T-helper 9 cell (primary cell): ENCODE data around the gene KLK8.

Experiments
- DNase-seq: peaks from one replicate; pipeline ENCODE4 v3.0.0-alpha.2; 2020
- total RNA-seq, 2 donors: gene quantifications; one replicate each; lab custom pipeline; 2026; lab: John Stamatoyannopoulos, UW

KLK8 gene
- 0 reads per million in 2 donors for total RNA-seq

- no peak for DNase-seq
Observed at GRCh38 chr19:51001515-51001914, at the start of gene KLK8. Gene KLK8, minus strand, starts transcription at chr19:51001604. Its CDS starts 437 bp downstream, at chr19:51001167.

DNA sequence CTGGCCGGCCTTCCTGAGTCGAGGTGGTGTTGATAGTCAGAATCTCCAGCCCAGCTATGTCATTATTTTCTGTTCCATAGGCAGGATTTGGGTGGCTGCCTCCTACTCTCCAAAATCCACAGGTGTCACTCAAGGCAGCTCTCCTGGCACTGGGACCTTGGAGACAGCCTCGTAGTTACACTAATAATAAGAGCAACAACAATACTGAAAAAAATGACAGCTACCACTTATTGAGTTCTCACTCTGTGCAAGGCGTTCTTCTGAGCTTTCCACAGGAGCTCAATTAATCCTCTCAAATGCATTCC, 45.6 kb upstream of the KLK8 start:
- DNase-seq = no peak

DNA sequence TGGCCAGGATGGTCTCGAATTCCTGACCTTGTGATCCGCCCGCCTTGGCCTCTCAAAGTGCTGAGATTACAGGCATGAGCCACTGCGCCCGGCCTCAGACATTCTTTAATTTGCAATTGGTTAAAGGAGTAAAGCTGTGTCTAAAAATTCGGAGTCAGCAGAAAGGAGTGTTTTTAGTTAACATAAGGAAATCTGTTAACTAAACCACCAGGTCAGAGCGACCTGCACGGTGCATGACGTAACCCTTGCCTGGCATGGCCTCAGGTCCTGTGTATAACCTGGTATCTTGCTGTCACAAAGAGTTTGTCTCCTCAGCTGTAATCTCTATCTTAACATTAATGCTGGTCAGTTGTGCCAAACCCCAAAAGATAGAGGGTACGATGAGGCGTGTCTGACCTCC, 42.9 kb upstream of the KLK8 start:
- DNase-seq = no peak

DNA sequence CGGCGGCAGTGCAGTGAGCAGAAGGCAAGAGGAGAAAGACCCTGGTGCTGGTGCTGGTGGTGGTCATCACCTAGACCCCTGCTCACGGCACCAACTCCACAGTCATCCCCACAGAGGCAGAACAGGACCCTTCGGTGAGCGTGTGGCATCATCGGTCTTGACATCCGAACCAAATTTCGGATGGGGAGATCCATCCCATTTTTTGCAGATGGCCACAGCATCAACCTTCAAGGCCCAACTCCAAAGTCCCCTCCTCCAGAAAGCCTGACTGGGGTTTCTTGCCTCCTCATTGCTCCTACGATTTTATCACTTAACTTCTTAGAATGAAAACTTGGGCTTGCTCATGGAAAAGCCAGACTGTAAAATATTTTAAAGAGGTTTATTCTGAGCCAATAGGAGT, 42.1 kb upstream of the KLK8 start:
- DNase-seq = no peak

DNA sequence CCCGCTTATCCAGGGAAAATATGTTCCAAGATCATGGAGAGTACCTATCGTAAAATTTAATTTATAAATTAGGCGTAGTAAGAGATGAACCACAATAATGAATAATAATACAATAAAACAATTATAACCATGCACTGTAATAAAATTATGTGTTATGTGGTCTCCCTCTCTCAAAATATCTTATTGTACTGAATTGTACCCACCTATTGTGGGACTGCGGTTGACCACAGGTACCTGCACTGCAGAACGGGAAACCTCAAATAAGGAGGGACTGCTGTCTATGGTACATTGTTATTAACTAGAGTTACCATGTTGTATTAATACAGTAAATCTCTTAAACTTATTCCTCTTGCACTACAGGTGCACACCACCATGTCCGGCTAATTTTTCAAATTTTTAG, 38.7 kb upstream of the KLK8 start:
- no peak for DNase-seq

DNA sequence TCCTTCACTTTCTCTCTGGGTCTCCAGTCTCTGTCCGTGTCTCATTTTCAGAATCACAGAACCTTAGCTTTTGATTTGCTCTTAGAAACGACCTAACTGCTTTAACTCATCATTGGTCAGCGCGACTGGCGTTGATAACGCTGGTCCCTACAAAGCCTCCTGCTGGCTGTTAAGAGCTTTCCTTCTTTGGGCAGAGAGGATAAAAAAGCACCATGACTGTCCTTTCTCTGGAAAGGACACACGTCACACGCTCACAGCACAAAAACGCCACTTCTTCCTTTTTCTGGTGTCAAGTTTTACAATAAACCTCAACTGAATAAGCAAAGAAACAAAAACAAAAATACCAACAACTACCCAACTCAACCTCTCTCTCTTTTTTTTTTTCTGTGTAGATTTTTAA, 35.1 kb upstream of the KLK8 start:
- DNase-seq = no peak

- no peak for DNase-seq
Observed at GRCh38 chr19:51034704-51035103, 33.3 kb upstream of the KLK8 start, which contains the start of gene KLK12. Gene KLK12, minus strand, starts transcription at chr19:51035002. Its CDS starts 381 bp downstream, at chr19:51034621.

GRCh38 chr19:51031880-51032225, 30.4 kb upstream of the KLK8 start:
- no peak for DNase-seq

GRCh38 chr19:51031220-51031879, 29.9 kb upstream of the KLK8 start:
- DNase-seq = no peak

DNA sequence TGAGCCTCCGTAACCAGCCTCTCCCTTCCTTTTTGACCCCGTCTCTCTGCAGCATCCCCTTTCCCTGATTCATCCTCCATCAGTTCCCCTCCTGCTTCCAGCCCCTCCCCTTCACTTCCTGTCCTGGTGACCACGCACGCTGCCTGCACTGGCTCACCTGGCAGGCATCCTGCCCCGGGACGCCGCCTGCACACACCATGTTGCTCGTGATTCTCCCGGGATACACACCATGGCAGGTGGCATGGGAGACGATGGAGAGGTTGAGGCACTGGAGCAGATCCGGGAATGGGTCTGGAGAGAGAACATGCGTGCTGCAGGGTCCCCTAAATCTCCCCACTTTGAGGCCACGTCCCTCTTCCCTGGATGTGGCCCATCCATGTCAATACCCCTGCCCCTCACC, 29.2 kb upstream of the KLK8 start:
- DNase-seq = no peak

GRCh38 chr19:51029718-51030117, 28.3 kb upstream of the KLK8 start:
- DNase-seq = no peak

- DNase-seq = no peak
Observed at GRCh38 chr19:51027873-51028272, 26.5 kb upstream of the KLK8 start.

DNA sequence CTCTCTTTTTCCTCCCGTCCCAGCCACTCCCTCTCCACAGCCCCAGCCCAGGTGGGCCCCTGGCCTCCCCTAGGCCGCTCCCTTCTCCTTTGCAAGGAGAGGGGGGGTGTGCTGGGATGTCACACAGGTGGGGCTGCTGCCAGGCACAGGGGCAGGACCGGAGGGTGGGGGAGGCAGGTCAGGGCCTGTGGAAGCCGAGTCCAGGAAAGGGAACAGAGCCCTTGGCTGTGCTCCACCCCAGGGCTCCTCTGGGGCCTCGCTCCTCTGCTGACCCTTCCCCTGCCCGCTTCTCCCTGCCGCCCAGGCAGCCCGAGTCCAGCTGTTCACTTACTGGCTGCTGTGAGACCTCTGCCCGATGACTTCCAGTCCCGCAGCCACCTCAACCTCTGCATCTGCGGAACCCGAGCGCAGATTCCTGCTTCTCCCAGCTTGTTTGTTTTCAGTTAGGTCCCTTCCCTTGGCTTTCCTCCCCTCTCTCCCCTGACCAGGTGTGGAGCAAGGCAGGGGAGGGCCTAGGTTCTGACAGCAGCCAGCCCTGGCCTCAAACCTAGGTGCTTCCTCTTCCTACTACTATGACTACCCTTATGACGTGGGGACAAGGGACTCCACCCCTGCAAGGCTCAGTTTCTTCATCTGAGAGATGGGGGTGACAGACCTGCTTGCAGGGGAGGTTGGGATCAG, 25.9 kb upstream of the KLK8 start:
- DNase-seq = no peak

DNA sequence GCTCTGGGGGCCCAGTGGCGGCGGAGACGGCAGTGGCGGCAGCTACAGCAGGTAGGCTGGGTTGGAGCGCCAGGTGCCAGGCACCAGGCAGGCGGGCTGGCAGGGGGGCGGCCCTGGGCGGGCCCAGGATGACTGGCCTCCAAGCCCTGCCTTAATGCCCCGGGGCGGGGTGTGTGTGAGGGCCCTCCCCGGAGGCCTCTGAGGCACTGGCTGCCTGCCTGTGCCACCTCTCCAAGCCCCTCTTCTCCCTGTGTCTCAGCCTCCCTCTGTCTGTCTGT, 25.1 kb upstream of the KLK8 start, which contains the start of gene KLK11:
Gene KLK11, minus strand, starts transcription at position 63 of the 278 bp plus-strand sequence. CDS start 985 bp downstream, outside the sequence.
- no peak for DNase-seq

GRCh38 chr19:51025809-51026553, 24.6 kb upstream of the KLK8 start:
- no peak for DNase-seq

DNA sequence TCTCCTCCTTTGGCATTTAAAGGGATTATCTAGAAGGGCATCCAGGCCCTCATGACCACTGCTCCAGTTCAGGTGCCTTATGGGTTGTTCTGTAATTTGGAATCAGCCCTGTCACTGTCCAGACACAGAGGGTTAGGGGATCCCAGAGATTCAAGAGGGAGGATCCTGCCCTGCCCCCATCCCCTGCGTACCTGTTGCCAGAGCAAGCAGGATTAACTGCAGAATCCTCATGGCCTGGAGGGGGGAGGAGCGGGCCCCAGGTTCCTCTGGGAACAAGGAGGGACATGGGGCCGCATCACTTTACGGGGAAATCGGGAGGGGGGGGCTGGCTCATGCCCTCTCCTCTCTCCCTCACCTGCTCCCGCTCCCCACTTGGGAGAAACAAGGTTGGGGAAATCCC, 24.0 kb upstream of the KLK8 start:
- DNase-seq = no peak

GRCh38 chr19:51024924-51025323, 23.5 kb upstream of the KLK8 start:
- no peak for DNase-seq

DNA sequence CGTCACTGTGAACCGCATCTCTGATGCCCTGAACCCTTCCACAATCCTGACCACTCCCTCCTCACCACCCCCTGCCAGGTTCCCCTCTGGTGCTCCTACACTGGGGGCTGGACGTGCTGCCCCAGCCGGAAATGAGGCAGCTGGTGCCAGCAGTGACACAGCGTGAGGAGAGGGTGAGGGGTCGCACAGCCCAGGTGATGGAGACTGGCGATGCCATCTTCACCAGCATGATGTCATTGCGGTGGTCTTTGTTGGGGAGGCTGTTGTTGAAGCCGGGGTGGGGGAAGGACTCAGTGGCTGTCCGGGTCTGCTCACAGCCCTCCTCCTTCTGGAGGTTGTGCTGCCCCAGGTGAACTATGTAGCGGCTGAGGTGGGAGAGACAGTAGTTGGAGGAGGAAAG, 22.5 kb upstream of the KLK8 start:
- no peak for DNase-seq

DNA sequence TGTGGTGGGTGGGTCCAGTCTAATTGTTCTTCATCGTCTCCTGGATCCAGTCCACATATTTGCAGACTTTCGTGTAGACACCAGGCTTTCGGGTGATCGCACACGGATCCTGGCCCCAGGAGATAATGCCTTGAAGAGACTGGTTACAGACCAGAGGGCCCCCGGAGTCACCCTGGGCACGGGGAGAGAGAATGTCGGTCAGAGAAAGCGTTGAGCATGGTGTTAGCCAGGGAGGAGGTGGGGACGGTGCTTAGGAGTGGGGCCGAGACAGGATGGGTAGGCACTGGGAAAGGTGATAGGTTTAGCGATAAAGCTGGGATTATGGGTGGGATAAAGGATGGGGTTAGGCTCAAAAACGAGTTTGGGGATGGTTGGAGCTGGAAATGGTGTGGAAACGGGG, 21.1 kb upstream of the KLK8 start:
- no peak for DNase-seq

DNA sequence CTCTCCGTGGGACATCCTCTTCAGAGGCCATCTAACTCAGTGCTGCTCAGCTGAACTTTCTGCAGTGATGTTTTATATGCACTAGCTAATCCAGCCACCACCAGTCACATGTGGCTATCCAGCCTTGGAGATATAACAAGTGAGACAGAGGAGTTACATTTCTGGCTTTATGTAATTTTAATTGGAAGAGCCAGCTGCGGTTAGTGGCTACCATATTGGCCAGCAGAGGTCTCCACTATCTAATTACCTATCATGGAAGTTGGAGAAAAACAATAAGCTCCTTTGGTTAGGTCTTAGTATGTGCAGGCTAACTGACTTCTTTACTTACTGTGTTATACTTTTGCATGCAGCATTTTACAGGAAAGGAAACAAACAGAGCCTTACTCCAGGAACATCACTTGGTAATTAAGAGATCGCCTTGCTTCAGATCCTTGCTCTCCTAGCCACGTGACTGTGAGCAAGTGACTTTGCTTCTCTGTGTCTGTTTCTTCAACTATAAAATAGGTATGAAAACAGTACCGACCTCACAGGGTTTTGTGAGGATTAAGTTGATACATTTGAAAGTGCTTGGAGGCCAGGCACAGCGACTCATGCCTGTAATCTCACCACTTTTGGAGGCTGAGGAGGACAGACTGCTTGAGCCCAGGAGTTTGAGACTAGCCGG, 19.7 kb upstream of the KLK8 start:
- no peak for DNase-seq

- no peak for DNase-seq
Observed at GRCh38 chr19:51019544-51019925, 18.1 kb upstream of the KLK8 start, which contains the start of gene KLK10. Gene KLK10, minus strand, starts transcription at chr19:51019709. Its CDS starts 579 bp downstream, at chr19:51019130.

DNA sequence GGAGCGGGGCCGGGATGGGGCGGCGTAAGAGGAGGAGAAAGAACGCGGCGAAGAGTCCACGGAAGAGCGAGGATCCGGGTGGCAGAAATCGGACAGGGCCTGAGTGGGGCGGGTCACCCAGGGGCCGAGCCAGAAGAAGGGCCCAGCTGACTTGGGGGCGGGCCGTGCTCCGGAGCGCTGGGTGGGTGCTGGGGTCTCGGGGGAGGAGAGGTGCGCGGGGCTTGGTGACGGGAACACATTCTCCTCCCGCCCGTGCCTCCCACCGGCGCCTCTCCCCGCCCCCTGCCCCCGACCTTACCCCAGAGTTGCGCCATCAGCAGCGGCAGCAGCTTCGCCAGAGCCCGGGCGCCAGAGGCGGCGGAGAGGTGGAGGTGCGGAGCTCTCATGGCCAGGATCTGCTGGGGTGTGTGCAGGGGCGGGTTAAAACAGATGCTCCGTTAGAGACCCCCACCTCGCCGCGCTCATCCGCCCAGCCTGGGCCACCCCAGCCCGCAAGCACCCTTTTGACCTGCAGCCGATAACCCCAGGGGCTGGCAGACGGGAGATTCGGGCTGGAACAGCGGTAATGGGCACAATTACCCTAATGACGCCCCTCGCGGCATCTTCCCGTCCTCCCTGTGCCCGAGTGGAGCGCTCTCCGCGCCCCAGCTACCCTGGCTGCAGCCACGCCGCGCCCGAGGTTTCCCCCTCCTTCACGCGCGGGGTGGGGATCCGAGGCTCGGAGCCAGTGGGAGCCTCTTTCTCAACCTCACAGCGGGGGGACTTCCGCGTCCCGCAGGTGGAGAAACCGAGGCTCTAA, 17.5 kb upstream of the KLK8 start:
- no peak for DNase-seq
